Endothelial cell (in vitro differentiated cells): ENCODE results near the gene TMOD2. TPM values are rescaled to one million over a fixed set of nuclear protein-coding genes. Genes with fewer than 3 reads are reported as not detected.

Source experiments
- DNase-seq: peaks from one replicate; pipeline ENCODE4 v3.0.0; 2021; ENCODE audit warnings: low spot score
- H3K27ac Mint-ChIP-seq: one replicate; pipeline ENCODE4 v1.8.0; 2021; ENCODE audit warnings: mixed read lengths, inconsistent platforms; ENCODE audit not compliant: unreplicated experiment
- H3K27me3 Mint-ChIP-seq: one replicate; pipeline ENCODE4 v1.8.0; 2021; ENCODE audit warnings: mild to moderate bottlenecking, moderate library complexity, mixed read lengths, inconsistent platforms; ENCODE audit not compliant: unreplicated experiment
- H3K36me3 Mint-ChIP-seq: one replicate; pipeline ENCODE4 v1.8.0; 2021; ENCODE audit warnings: mild to moderate bottlenecking, low read depth, mixed read lengths, inconsistent platforms; ENCODE audit not compliant: unreplicated experiment
- H3K4me1 Mint-ChIP-seq: one replicate; pipeline ENCODE4 v1.8.0; 2021; ENCODE audit warnings: mild to moderate bottlenecking, mixed read lengths, inconsistent platforms; ENCODE audit not compliant: unreplicated experiment
- H3K4me3 Mint-ChIP-seq: one replicate; pipeline ENCODE4 v1.8.0; 2021; ENCODE audit warnings: mild to moderate bottlenecking, mixed read lengths, inconsistent platforms; ENCODE audit not compliant: unreplicated experiment
- H3K9me3 Mint-ChIP-seq: one replicate; pipeline ENCODE4 v1.8.0; 2021; ENCODE audit warnings: mixed read lengths, inconsistent platforms; ENCODE audit not compliant: unreplicated experiment
- total RNA-seq: library from RNA; stranded (reverse); fragmentation: NEBNext Ultra II Directional; extraction: Animal tissue kit (Norgen Biotek cat#: 25700); gene quantifications from one replicate; pipeline ENCODE4 v1.2.1, GENCODE V29; 2021; ENCODE audit not compliant: unreplicated experiment
- TF ChIP-seq, protein P1 (sequence below): fragments of 200-600 bp; sonication (generic); IDR thresholded peaks from one replicate; pipeline ENCODE4 v1.5.0; 2021; ENCODE audit warnings: antibody characterized with exemption; ENCODE audit not compliant: unreplicated experiment

The TMOD2 gene
- total RNA-seq, 1 donor from 2014 or later = 118 TPM

DNA sequence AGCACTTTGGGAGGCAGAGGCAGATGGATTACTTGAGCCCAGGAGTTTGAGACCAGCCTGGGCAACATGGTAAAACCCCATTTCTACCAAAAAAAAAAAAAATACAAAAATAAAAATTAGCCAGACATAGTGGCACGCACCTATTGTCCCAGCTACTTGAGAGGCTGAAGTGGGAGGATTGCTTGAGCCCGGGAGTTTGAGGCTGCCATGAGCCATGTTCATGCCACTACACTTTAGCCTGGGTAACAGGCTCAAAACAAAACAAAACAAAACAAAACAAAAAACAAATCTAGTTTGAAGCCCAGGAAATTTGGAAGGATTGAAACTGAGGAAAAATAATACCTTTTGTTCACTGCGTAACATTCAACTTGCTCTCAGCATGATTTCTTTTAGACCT lies 94.7 kb downstream of the TMOD2 start:
- H3K9me3 Mint-ChIP-seq = no peaks in the 10 kb centered on the region
- no peak for DNase-seq
- TF ChIP-seq, protein P1, sequence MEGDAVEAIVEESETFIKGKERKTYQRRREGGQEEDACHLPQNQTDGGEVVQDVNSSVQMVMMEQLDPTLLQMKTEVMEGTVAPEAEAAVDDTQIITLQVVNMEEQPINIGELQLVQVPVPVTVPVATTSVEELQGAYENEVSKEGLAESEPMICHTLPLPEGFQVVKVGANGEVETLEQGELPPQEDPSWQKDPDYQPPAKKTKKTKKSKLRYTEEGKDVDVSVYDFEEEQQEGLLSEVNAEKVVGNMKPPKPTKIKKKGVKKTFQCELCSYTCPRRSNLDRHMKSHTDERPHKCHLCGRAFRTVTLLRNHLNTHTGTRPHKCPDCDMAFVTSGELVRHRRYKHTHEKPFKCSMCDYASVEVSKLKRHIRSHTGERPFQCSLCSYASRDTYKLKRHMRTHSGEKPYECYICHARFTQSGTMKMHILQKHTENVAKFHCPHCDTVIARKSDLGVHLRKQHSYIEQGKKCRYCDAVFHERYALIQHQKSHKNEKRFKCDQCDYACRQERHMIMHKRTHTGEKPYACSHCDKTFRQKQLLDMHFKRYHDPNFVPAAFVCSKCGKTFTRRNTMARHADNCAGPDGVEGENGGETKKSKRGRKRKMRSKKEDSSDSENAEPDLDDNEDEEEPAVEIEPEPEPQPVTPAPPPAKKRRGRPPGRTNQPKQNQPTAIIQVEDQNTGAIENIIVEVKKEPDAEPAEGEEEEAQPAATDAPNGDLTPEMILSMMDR = no peak
- H3K27me3 Mint-ChIP-seq = peaks cover 2% of the 10 kb centered on the region
- H3K27ac Mint-ChIP-seq = peak overlapping the region; percentile 61
- no peaks in the 10 kb centered on the region for H3K36me3 Mint-ChIP-seq
- no peak overlapping the region for H3K4me3 Mint-ChIP-seq
- H3K4me1 Mint-ChIP-seq = peaks cover 36% of the 10 kb centered on the region

DNA sequence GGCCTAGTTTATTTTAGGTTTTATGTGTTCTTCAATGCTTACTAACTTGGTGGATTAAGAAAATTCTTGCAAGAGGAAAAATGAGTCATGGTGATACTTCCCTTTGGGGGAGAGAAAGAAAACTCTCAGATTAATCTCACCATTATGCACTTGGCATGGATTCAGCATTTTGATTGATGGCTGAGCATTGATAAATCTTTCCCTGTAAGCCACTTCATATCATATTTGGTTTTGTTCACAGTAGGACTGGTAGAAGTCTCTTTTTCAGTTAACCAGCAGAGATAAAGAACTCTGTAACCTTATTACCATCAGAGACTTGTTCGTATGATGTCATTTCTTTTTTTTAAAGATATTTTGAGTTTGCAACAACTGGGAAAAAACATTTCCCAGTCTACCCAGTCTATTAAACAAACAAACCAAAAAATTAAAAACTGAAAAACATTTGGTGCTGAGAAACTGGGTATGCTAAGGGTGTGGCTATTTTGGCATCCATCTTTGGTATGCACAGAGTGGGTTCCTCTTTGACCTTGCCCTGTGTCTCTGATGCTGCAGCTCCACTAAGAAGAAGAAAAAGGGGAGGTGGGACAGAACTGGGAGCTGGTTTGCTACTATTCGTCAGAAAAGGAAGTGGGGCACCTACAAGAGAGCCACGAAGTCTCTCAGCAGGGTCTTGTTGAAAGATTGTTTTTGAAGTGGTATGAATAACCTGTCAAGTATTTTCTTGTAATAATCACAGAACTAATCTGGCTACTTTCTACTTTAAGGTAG lies 95.2 kb downstream of the TMOD2 start:
- Mint-ChIP-seq H3K36me3 (no peaks in the 10 kb centered on the region), H3K9me3 (no peaks in the 10 kb centered on the region), H3K4me3 (no peak overlapping the region), H3K4me1 (peaks cover 33% of the 10 kb centered on the region), H3K27ac (peak overlapping the region; percentile 61), H3K27me3 (peaks cover 2% of the 10 kb centered on the region)
- DNase-seq = no peak
- TF ChIP-seq, protein P1 = no peak

DNA sequence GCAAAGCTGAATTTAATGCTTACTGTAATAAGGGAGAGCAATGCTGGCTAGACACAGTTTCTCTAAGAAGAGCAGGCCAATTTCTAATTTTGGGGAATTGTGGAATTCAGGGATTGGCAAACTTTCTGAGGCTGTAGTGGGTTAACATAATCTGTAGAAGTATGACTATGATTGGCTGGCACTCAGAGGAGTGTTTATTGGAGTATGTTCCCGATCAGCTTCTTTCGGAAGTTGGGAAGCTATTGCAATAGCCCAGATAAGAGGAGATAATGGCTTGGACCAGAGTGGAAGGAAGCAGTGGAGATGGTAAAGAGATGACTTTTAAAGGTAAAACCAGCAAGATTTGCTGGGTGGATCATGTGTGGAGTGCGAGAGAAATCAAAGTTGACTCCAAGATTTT lies 97.4 kb downstream of the TMOD2 start:
- Mint-ChIP-seq H3K27ac (no peak overlapping the region), H3K4me1 (peaks cover 21% of the 10 kb centered on the region)

DNA sequence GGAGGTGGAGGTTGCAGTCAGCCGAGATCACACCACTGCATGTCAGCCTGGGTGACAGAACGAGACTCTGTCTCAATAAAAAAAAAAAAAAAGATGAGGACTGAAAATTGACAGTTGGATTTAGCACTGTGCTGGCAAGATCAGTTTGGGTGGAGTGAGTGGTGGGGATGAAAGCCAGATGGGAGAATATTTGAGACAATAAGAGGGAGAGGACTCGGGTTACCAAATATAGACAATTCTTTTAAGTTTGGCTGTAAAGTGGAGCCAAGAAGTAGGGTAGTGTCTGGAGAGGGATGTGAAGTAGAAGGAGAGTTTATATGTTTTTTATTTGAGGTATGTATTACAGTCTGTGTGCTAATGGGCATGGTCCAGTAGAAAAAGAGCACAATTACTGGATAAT lies 98.5 kb downstream of the TMOD2 start:
- TF ChIP-seq, protein P1 = no peak
- H3K9me3 Mint-ChIP-seq = no peaks in the 10 kb centered on the region
- peaks cover 19% of the 10 kb centered on the region for H3K4me1 Mint-ChIP-seq
- H3K27me3 Mint-ChIP-seq = peaks cover 2% of the 10 kb centered on the region
- H3K36me3 Mint-ChIP-seq = no peaks in the 10 kb centered on the region
- no peak overlapping the region for H3K4me3 Mint-ChIP-seq
- no peak for DNase-seq
- no peak overlapping the region for H3K27ac Mint-ChIP-seq

More for the DNA sequence above, 97.4 kb downstream of the TMOD2 start:
- DNase-seq = no peak
- no peaks in the 10 kb centered on the region for H3K36me3 Mint-ChIP-seq
- H3K4me3 Mint-ChIP-seq = no peak overlapping the region
- H3K9me3 Mint-ChIP-seq = no peaks in the 10 kb centered on the region
- H3K27me3 Mint-ChIP-seq = peaks cover 2% of the 10 kb centered on the region
- TF ChIP-seq, protein P1 = no peak

DNA sequence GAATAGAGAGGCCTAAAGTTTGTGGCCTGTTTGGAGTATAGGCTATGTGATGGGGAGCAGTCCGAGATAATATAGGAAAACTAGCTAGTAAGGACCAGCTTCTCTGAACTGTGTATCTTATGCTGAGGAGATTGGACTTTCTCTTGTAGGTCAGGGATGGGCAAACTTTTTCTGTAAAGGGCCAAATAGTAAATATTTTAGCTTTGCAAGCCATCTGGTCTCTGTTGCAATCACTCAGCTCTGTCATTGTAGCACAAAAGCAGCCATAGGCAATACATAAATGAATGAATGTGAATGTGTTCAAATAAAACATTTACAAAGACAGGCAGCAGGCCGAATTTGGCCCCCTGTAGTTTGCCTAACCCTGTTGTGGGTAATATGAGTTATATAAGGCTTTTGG lies 102.6 kb downstream of the TMOD2 start:
- peaks cover 2% of the 10 kb centered on the region for H3K27me3 Mint-ChIP-seq
- H3K27ac Mint-ChIP-seq = peak overlapping the region; percentile 49

More for the DNA sequence above, 102.6 kb downstream of the TMOD2 start:
- H3K4me3 Mint-ChIP-seq = no peak overlapping the region
- H3K4me1 Mint-ChIP-seq = peaks cover 6% of the 10 kb centered on the region
- TF ChIP-seq, protein P1 = no peak
- peaks cover 1% of the 10 kb centered on the region for H3K36me3 Mint-ChIP-seq
- H3K9me3 Mint-ChIP-seq = no peaks in the 10 kb centered on the region
- no peak for DNase-seq
